ENCODE measurements around the gene MALRD1.

MALRD1 gene

GRCh38 chr10:19616966-19617365, 568.4 kb downstream of the MALRD1 start:
- ChIA-PET CTCF (no interaction called here), POLR2A (no interaction called here)

GRCh38 chr10:19620811-19621210, 572.2 kb downstream of the MALRD1 start:
- CTCF ChIA-PET = no interaction called here
- no peak for TF ChIP-seq ARNT (IDR thresholded peaks at IDR 0.05)
- TF ChIP-seq PKNOX1 (IDR thresholded peaks at IDR 0.05) = no peak
- TF ChIP-seq CTBP1 (IDR thresholded peaks at IDR 0.05; ENCODE audit: borderline replicate concordance) = no peak
- no peak for TF ChIP-seq ZNF384 (IDR thresholded peaks at IDR 0.05)
- no peak for TF ChIP-seq FOXK2 (IDR thresholded peaks at IDR 0.05)
- POLR2A ChIA-PET = no interaction called here
- DNase-seq (ENCODE audit: extremely low spot score) = no peak

More at GRCh38 chr10:19616966-19617365, 568.4 kb downstream of the MALRD1 start:
- no peak for DNase-seq (ENCODE audit: extremely low spot score)
- TF ChIP-seq FOXA1 (IDR thresholded peaks at IDR 0.05) = no peak
- no peak for TF ChIP-seq ARNT (IDR thresholded peaks at IDR 0.05)
- no peak for TF ChIP-seq SP1 (IDR thresholded peaks at IDR 0.05)
- TF ChIP-seq LEF1 (IDR thresholded peaks at IDR 0.05; ENCODE audit: borderline replicate concordance) = no peak
- TF ChIP-seq CTBP1 (IDR thresholded peaks at IDR 0.05; ENCODE audit: borderline replicate concordance) = no peak
- TF ChIP-seq BHLHE40 (IDR thresholded peaks at IDR 0.05; ENCODE audit: borderline replicate concordance) = no peak
- TF ChIP-seq HDGF (IDR thresholded peaks at IDR 0.05; ENCODE audit: borderline replicate concordance) = no peak
- no peak for TF ChIP-seq ELF4 (IDR thresholded peaks at IDR 0.05)
- no peak for TF ChIP-seq PKNOX1 (IDR thresholded peaks at IDR 0.05)
- no peak for TF ChIP-seq SUZ12 (IDR thresholded peaks at IDR 0.05)
- no peak for TF ChIP-seq L3MBTL2 (conservative IDR thresholded peaks at IDR 0.05)
- TF ChIP-seq ZNF384 (IDR thresholded peaks at IDR 0.05) = no peak
- no peak for TF ChIP-seq FOXK2 (IDR thresholded peaks at IDR 0.05)
- no peak for TF ChIP-seq NFRKB (IDR thresholded peaks at IDR 0.05)
- no peak for TF ChIP-seq TARDBP (IDR thresholded peaks at IDR 0.05)
- TF ChIP-seq FOXM1 (IDR thresholded peaks at IDR 0.05; ENCODE audit: borderline replicate concordance) = no peak

GRCh38 chr10:19623321-19623720, 574.7 kb downstream of the MALRD1 start:
- TF ChIP-seq ELF4 (IDR thresholded peaks at IDR 0.05) (no peak), ZNF384 (IDR thresholded peaks at IDR 0.05) (no peak), FOXM1 (IDR thresholded peaks at IDR 0.05; ENCODE audit: borderline replicate concordance) (no peak), FOXK2 (IDR thresholded peaks at IDR 0.05) (no peak), TARDBP (IDR thresholded peaks at IDR 0.05) (no peak), NFRKB (IDR thresholded peaks at IDR 0.05) (no peak), ARNT (IDR thresholded peaks at IDR 0.05) (no peak), BHLHE40 (IDR thresholded peaks at IDR 0.05; ENCODE audit: borderline replicate concordance) (no peak), HDGF (IDR thresholded peaks at IDR 0.05; ENCODE audit: borderline replicate concordance) (no peak), FOXA1 (IDR thresholded peaks at IDR 0.05) (no peak), SP1 (IDR thresholded peaks at IDR 0.05) (no peak), LEF1 (IDR thresholded peaks at IDR 0.05; ENCODE audit: borderline replicate concordance) (no peak), PKNOX1 (IDR thresholded peaks at IDR 0.05) (no peak), SUZ12 (IDR thresholded peaks at IDR 0.05) (no peak)
- POLR2A ChIA-PET = no interaction called here
- CTCF ChIA-PET = no interaction called here
- no peak for DNase-seq (ENCODE audit: extremely low spot score)

- POLR2A ChIA-PET = no interaction called here
- no peak for DNase-seq (ENCODE audit: extremely low spot score)
- CTCF ChIA-PET = no interaction called here
- TF ChIP-seq FOXA1 (IDR thresholded peaks at IDR 0.05) (no peak), ZNF384 (IDR thresholded peaks at IDR 0.05) (no peak), FOXM1 (IDR thresholded peaks at IDR 0.05; ENCODE audit: borderline replicate concordance) (no peak), SP1 (IDR thresholded peaks at IDR 0.05) (no peak)
Measured at GRCh38 chr10:19626156-19626555, 577.6 kb downstream of the MALRD1 start.

- ChIA-PET CTCF (interaction anchor here (0.7 to 0.8 kb wide), 2 partner anchors 10 to 464 kb away, joined by 3 to 4 read pairs; no protein-coding TSS in a partner anchor), POLR2A (no interaction called here)
- no peak for DNase-seq (ENCODE audit: extremely low spot score)
- no peak for TF ChIP-seq ELF4 (IDR thresholded peaks at IDR 0.05)
- no peak for TF ChIP-seq SP1 (IDR thresholded peaks at IDR 0.05)
- TF ChIP-seq FOXM1 (IDR thresholded peaks at IDR 0.05; ENCODE audit: borderline replicate concordance) = no peak
- no peak for TF ChIP-seq TARDBP (IDR thresholded peaks at IDR 0.05)
- TF ChIP-seq BHLHE40 (IDR thresholded peaks at IDR 0.05; ENCODE audit: borderline replicate concordance) = no peak
- TF ChIP-seq CTBP1 (IDR thresholded peaks at IDR 0.05; ENCODE audit: borderline replicate concordance) = no peak
Measured at GRCh38 chr10:19628767-19629560, 580.4 kb downstream of the MALRD1 start.

- TF ChIP-seq TARDBP (IDR thresholded peaks at IDR 0.05) (no peak), FOXK2 (IDR thresholded peaks at IDR 0.05) (no peak), ZNF384 (IDR thresholded peaks at IDR 0.05) (no peak), FOXA1 (IDR thresholded peaks at IDR 0.05) (no peak), FOXM1 (IDR thresholded peaks at IDR 0.05; ENCODE audit: borderline replicate concordance) (no peak), PKNOX1 (IDR thresholded peaks at IDR 0.05) (no peak), CTBP1 (IDR thresholded peaks at IDR 0.05; ENCODE audit: borderline replicate concordance) (no peak), LEF1 (IDR thresholded peaks at IDR 0.05; ENCODE audit: borderline replicate concordance) (no peak), SP1 (IDR thresholded peaks at IDR 0.05) (no peak)
- CTCF ChIA-PET = interaction anchor here (0.7 to 0.8 kb wide), 2 partner anchors 9 to 463 kb away, joined by 3 to 4 read pairs; no protein-coding TSS in a partner anchor
- POLR2A ChIA-PET = no interaction called here
- DNase-seq (ENCODE audit: extremely low spot score) = peak; percentile 19
Measured at GRCh38 chr10:19629567-19629966, 581.0 kb downstream of the MALRD1 start.

Data from HEK293T (cell line).